Panc1 (cell line): ENCODE data around the gene KRTAP10-9. TPM values are rescaled to one million over a fixed set of nuclear protein-coding genes. Genes with fewer than 3 reads are reported as not detected.
"Not testable (repeated sequence)": the region's sequence is repeated elsewhere in the genome, so short reads cannot be mapped to it uniquely, and the experiment has no call there.

ENCODE experiments used
- ATAC-seq: fragments of 200-7000 bp; cut with Tn5 transposase; 2 replicates; pipeline ENCODE4 v1.9.1; 2020; ENCODE audit warnings: mild to moderate bottlenecking, moderate library complexity
- BruUV-seq: library from RNA; stranded (reverse); fragments of 400-500 nt; replicated peaks from 2 replicates; lab custom pipeline; 2021; lab: Mats Ljungman, UMichigan
- CTCF ChIA-PET: fragments of 300-600 bp; sonication (Branson Sonifier 250); formaldehyde crosslinking; loops from one replicate; lab custom pipeline; 2022; ENCODE audit warnings: antibody characterized with exemption; lab: Charles Lee
- POLR2A ChIA-PET: fragments of 300-600 bp; sonication (Branson Sonifier 250); formaldehyde crosslinking; loops from one replicate; lab custom pipeline; 2022; ENCODE audit warnings: antibody characterized with exemption; lab: Charles Lee
- DNase-seq: peaks from one replicate; pipeline ENCODE4 v3.0.0-alpha.2; 2010; ENCODE audit warnings: low read depth, low spot score
- H3K27ac ChIP-seq: 2 replicates; pipeline ENCODE4 v1.5.1; 2011; ENCODE audit warnings: mild to moderate bottlenecking, low read length, inconsistent platforms
- H3K27me3 ChIP-seq: fragments of 200-500 bp; sonication (Bioruptor generic); 2 replicates; pipeline ENCODE4 v1.6.0; 2014; ENCODE audit warnings: low read length, inconsistent platforms; ENCODE audit not compliant: control insufficient read depth, insufficient read depth
- H3K36me3 ChIP-seq: fragments of 200-500 bp; sonication (Bioruptor generic); 2 replicates; pipeline ENCODE4 v1.5.1; 2014; ENCODE audit warnings: inconsistent platforms, mild to moderate bottlenecking, low read length, moderate library complexity; ENCODE audit not compliant: control insufficient read depth, insufficient read depth
- H3K4me1 ChIP-seq: 2 replicates; pipeline ENCODE4 v1.5.1; 2011; ENCODE audit warnings: inconsistent platforms, mild to moderate bottlenecking, low read length, moderate library complexity; ENCODE audit not compliant: control insufficient read depth, insufficient read depth
- H3K4me3 ChIP-seq, 2 experiments: 2 replicates each; pipeline ENCODE4 v1.5.1; 2011 to 2012; ENCODE audit warnings: low read depth in 2 of 2, low read length in 2 of 2, mild to moderate bottlenecking in 2 of 2, inconsistent platforms in 1 of 2, moderate library complexity in 1 of 2
- H3K9me3 ChIP-seq: fragments of 200-500 bp; sonication (Bioruptor generic); 2 replicates; pipeline ENCODE4 v1.5.1; 2014; ENCODE audit warnings: low read depth, mild to moderate bottlenecking, inconsistent platforms, low read length, moderate library complexity; ENCODE audit not compliant: control insufficient read depth, insufficient read depth
- POLR2AphosphoS5 ChIP-seq: IDR thresholded peaks from 2 replicates; pipeline ENCODE4 v1.6.1; 2012; ENCODE audit warnings: mild to moderate bottlenecking, low read depth, low read length, moderate library complexity
- SIN3A ChIP-seq: IDR thresholded peaks from 2 replicates; pipeline ENCODE4 v1.6.1; 2012; ENCODE audit warnings: low read depth, mild to moderate bottlenecking, low read length, moderate library complexity, borderline replicate concordance; ENCODE audit not compliant: insufficient read depth
- TCF7L2 ChIP-seq: IDR thresholded peaks from 2 replicates; pipeline ENCODE4 v1.6.1; 2011; ENCODE audit warnings: mild to moderate bottlenecking, low read depth, low read length, inconsistent platforms
- in situ Hi-C: cut with HindIII; loops from 2 replicates; pipeline ENCODE4 v1.10.0; 2016; ENCODE audit warnings: low sequenced_read_pairs, low pct_unique_long_range_greater_than_20kb
- intact Hi-C: fragments of 100-400 bp; cut with micrococcal nuclease; formaldehyde crosslinking; loops from one replicate; pipeline ENCODE4 v1.10.0; 2022; ENCODE audit not compliant: unreplicated experiment
- total RNA-seq: library from RNA; stranded (reverse); gene quantifications from one replicate; pipeline ENCODE4 v1.2.1, GENCODE V29; 2021; ENCODE audit not compliant: unreplicated experiment
- TF ChIP-seq, protein P1 (sequence below): fragments of 450-650 bp; IDR thresholded peaks from 2 replicates; pipeline ENCODE4 v1.5.1; 2017; ENCODE audit warnings: mild to moderate bottlenecking
- TF ChIP-seq, protein P2 (sequence below), 2 experiments: IDR thresholded peaks; 2 replicates each; pipeline ENCODE4 v1.6.1; 2011 to 2012; ENCODE audit warnings: low read depth in 2 of 2, control low read depth in 1 of 2, low read length in 1 of 2, mild to moderate bottlenecking in 1 of 2, moderate library complexity in 1 of 2; ENCODE audit not compliant: insufficient read depth in 1 of 2

The KRTAP10-9 gene
- total RNA-seq, 1 experiment from 2014 or later: not detected

DNA sequence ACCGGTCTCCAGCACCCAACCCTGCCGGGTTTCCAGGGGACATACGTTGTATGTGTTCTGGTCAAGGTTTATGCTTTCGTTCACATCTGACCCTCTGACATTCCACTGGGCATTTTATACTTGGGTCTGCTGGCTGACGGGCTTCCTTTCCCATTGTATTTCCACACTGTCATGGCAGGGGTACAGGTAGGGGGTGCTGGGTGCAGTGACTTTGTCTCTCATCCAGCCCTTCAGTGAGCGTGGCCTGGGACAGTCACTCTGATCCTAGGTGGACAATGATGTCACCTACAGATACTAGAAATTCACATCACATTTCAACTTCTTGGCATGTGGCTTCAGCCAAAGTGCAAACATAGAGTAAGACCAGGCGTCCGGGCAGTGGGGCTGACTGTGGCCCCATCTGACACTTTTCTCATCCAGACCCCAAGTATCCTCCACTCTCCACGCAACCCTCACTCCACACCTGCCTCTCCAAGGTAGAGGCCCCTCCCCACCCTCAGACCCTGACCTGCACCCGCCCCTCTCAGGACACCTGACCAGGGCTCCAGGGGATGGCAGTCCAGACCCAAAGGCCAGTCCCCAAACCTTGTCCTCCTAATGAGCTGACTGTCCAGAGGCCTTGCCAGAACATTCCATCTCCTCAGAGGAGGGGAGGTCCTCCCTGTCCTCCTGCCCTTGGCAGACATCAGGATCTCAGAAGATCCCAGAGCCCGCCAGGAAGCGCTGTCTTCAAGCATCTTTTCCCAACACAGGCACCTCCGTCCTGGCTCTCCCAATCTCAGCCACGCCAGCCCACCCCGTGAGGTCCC lies 9.5 kb downstream of the KRTAP10-9 start:
- in situ Hi-C loops (no loop called here), intact Hi-C loops (no loop called here)
- no peaks in the 10 kb centered on the region for H3K4me1 ChIP-seq
- H3K9me3 ChIP-seq: no peaks in the 10 kb centered on the region; the same call in 1 of the 2 replicates
- TF ChIP-seq, protein P1, sequence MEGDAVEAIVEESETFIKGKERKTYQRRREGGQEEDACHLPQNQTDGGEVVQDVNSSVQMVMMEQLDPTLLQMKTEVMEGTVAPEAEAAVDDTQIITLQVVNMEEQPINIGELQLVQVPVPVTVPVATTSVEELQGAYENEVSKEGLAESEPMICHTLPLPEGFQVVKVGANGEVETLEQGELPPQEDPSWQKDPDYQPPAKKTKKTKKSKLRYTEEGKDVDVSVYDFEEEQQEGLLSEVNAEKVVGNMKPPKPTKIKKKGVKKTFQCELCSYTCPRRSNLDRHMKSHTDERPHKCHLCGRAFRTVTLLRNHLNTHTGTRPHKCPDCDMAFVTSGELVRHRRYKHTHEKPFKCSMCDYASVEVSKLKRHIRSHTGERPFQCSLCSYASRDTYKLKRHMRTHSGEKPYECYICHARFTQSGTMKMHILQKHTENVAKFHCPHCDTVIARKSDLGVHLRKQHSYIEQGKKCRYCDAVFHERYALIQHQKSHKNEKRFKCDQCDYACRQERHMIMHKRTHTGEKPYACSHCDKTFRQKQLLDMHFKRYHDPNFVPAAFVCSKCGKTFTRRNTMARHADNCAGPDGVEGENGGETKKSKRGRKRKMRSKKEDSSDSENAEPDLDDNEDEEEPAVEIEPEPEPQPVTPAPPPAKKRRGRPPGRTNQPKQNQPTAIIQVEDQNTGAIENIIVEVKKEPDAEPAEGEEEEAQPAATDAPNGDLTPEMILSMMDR: no peak
- no peak for TF ChIP-seq POLR2AphosphoS5
- no peak for TF ChIP-seq TCF7L2
- no peak for TF ChIP-seq SIN3A
- TF ChIP-seq, protein P2, sequence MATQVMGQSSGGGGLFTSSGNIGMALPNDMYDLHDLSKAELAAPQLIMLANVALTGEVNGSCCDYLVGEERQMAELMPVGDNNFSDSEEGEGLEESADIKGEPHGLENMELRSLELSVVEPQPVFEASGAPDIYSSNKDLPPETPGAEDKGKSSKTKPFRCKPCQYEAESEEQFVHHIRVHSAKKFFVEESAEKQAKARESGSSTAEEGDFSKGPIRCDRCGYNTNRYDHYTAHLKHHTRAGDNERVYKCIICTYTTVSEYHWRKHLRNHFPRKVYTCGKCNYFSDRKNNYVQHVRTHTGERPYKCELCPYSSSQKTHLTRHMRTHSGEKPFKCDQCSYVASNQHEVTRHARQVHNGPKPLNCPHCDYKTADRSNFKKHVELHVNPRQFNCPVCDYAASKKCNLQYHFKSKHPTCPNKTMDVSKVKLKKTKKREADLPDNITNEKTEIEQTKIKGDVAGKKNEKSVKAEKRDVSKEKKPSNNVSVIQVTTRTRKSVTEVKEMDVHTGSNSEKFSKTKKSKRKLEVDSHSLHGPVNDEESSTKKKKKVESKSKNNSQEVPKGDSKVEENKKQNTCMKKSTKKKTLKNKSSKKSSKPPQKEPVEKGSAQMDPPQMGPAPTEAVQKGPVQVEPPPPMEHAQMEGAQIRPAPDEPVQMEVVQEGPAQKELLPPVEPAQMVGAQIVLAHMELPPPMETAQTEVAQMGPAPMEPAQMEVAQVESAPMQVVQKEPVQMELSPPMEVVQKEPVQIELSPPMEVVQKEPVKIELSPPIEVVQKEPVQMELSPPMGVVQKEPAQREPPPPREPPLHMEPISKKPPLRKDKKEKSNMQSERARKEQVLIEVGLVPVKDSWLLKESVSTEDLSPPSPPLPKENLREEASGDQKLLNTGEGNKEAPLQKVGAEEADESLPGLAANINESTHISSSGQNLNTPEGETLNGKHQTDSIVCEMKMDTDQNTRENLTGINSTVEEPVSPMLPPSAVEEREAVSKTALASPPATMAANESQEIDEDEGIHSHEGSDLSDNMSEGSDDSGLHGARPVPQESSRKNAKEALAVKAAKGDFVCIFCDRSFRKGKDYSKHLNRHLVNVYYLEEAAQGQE (IDR thresholded peaks at IDR 0.05; ENCODE audit: insufficient read depth in 1 of 2, low read depth in 2 of 2, low read length in 1 of 2): no peak
- ChIA-PET CTCF (no interaction called here), POLR2A (no interaction called here)
- ATAC-seq (no peak; the same call in 1 of the 2 replicates), DNase-seq (no peak)
- no peak overlapping the region for H3K27ac ChIP-seq
- H3K4me3 ChIP-seq: no peak overlapping the region
- no peaks in the 10 kb centered on the region for H3K27me3 ChIP-seq
- no peaks in the 10 kb centered on the region for H3K36me3 ChIP-seq
- BruUV-seq: no TSS peak

DNA sequence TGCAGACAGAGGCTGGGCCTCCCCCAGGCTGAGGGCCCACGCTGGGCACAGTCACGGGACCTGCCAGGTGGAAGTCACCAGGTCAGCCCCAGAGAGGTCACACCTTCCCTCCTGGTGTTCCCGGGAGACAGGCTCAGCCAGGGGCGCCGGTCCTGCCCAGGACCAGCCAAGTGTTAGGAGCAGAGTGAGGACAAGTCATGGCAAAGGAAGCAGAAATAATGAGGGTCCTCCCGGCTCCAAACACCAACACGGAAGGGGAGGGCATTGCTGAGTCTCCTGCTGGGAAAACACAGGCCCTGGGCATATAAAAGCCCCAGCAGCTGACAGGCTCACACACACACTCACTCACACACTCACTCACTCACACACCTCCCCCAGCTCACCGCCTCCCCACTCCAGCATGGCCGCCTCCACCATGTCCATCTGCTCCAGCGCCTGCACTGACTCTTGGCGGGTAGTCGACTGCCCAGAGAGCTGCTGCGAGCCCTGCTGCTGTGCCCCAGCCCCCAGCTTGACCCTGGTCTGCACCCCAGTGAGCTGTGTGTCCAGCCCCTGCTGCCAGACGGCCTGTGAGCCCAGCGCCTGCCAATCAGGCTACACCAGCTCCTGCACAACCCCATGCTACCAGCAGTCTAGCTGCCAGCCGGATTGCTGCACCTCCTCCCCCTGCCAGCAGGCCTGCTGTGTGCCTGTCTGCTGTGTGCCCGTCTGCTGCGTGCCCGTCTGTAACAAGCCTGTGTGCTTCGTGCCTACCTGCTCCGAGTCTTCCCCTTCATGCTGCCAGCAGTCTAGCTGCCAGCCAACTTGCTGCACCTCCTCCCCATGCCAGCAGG lies 10.3 kb downstream of the KRTAP10-9 start, which contains the start of gene KRTAP10-10:
Gene KRTAP10-10, plus strand, starts transcription at position 339 of the 833 bp plus-strand sequence. Its CDS starts 62 bp downstream, at position 401.
- intact Hi-C loops: no loop called here
- BruUV-seq: no TSS peak
- Histone ChIP-seq H3K9me3 (no peaks in the 10 kb centered on the region), H3K36me3 (no peaks in the 10 kb centered on the region), H3K4me1 (no peaks in the 10 kb centered on the region), H3K27me3 (no peaks in the 10 kb centered on the region), H3K27ac (no peak within 1 kb of the TSS), H3K4me3 (no peak within 1 kb of the TSS)
- in situ Hi-C loops: no loop called here
- CTCF ChIA-PET: no interaction called here
- DNase-seq: no peak
- TF ChIP-seq TCF7L2 (no peak), POLR2AphosphoS5 (no peak), SIN3A (no peak)
- TF ChIP-seq, protein P2 (IDR thresholded peaks at IDR 0.05; ENCODE audit: insufficient read depth in 1 of 2, low read depth in 2 of 2, low read length in 1 of 2): no peak
- TF ChIP-seq, protein P1: no peak
- POLR2A ChIA-PET: no interaction called here
- ATAC-seq: peak; percentile 60

DNA sequence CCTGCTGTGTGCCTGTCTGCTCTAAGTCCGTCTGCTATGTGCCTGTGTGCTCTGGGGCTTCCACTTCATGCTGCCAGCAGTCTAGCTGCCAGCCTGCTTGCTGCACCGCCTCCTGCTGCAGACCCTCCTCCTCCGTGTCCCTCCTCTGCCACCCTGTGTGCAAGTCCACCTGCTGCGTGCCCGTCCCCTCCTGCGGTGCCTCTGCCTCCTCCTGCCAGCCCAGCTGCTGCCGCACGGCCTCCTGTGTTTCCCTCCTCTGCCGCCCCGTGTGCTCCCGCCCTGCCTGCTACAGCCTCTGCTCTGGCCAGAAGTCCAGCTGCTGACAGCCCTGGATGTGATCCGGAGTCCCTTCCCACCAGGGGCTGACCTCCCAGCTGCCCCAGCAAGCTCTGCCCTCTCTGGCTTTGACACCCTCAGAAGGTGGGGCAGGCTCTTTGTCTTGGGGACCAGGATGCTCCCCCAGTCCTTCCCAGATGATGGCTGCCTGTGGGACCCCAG lies 11.0 kb downstream of the KRTAP10-9 start:
- BruUV-seq, H3K4me3 ChIP-seq, H3K4me1 ChIP-seq, DNase-seq, H3K36me3 ChIP-seq, POLR2A ChIA-PET, CTCF ChIA-PET, H3K27me3 ChIP-seq, H3K27ac ChIP-seq, H3K9me3 ChIP-seq, in situ Hi-C loops, intact Hi-C loops: not testable (repeated sequence)
- peak; percentile 65 for ATAC-seq
